Peyer's patch (tissue), 4 donors: ENCODE results near the gene RASSF3. TPM values are rescaled to one million over a fixed set of nuclear protein-coding genes. Genes with fewer than 3 reads are reported as not detected.

ENCODE experiments used
- DNase-seq, 3 donors: peaks; one replicate each; pipeline ENCODE4 v3.0.0-alpha.2; 2017 to 2019
- H3K27ac ChIP-seq, 4 donors: fragments of 200-600 bp; sonication (generic); one replicate each; pipeline ENCODE4 v1.5.1; 2016 to 2019
- H3K27me3 ChIP-seq, 2 donors: fragments of 200-600 bp; sonication (generic); one replicate each; pipeline ENCODE4 v1.5.1; 2019
- H3K36me3 ChIP-seq, 3 donors: fragments of 200-600 bp; sonication (generic); one replicate each; pipeline ENCODE4 v1.5.1; 2016 to 2019
- H3K4me1 ChIP-seq, 4 donors: fragments of 200-600 bp; sonication (generic); one replicate each; pipeline ENCODE4 v1.5.1; 2016 to 2019
- H3K4me3 ChIP-seq, 4 donors: fragments of 200-600 bp; sonication (generic); 1 replicate in 3 of 4; 2 replicates in 1 of 4; pipeline ENCODE4 v1.5.1; 2016 to 2019; ENCODE audit warnings: mild to moderate bottlenecking in 1 of 4
- H3K9me3 ChIP-seq, 4 donors: fragments of 200-600 bp; sonication (generic); one replicate each; pipeline ENCODE4 v1.5.1; 2016 to 2019; ENCODE audit warnings: mild to moderate bottlenecking in 1 of 4
- CTCF ChIP-seq, 6 experiments: fragments of 450-650 bp in 4 of 6; fragments of 200-600 bp in 2 of 6; sonication (generic) in 1 of 6; IDR thresholded peaks; one replicate each; pipeline ENCODE4 v1.5.1; 2017 to 2019; ENCODE audit warnings: antibody characterized with exemption in 6 of 6, mild to moderate bottlenecking in 3 of 6, moderate library complexity in 1 of 6
- POLR2A ChIP-seq, 2 donors: fragments of 450-650 bp; IDR thresholded peaks; one replicate each; pipeline ENCODE4 v1.5.1; 2017; ENCODE audit warnings: antibody characterized with exemption in 2 of 2, mild to moderate bottlenecking in 2 of 2, moderate library complexity in 2 of 2
- total RNA-seq, 4 donors: library from RNA; depleted of rRNA; stranded (reverse); fragments of >200 nt; gene quantifications; one replicate each; pipeline ENCODE4 v1.1.0, GENCODE V29; 2016

RASSF3 gene
- total RNA-seq, 4 donors from 2014 or later = 14.3 to 60.2 (median 27.2) TPM

GRCh38 chr12:64675795-64676194 is 65.5 kb downstream of the RASSF3 start:
- Histone ChIP-seq H3K4me1 (peaks cover 16 to 93% (median 30%) of the 10 kb centered on the region in 4 donors), H3K4me3 (no peak overlapping the region), H3K36me3 (no peaks in the 10 kb centered on the region), H3K27me3 (no peaks in the 10 kb centered on the region), H3K9me3 (no peaks in the 10 kb centered on the region), H3K27ac (peak overlapping the region in 3 of 4 donors; percentile 59 to 82 (median 69))
- DNase-seq = peak in 1 of 3 donors; percentile 71
- no peak for TF ChIP-seq CTCF (IDR thresholded peaks at IDR 0.05)
- TF ChIP-seq POLR2A (IDR thresholded peaks at IDR 0.05) = no peak

DNA sequence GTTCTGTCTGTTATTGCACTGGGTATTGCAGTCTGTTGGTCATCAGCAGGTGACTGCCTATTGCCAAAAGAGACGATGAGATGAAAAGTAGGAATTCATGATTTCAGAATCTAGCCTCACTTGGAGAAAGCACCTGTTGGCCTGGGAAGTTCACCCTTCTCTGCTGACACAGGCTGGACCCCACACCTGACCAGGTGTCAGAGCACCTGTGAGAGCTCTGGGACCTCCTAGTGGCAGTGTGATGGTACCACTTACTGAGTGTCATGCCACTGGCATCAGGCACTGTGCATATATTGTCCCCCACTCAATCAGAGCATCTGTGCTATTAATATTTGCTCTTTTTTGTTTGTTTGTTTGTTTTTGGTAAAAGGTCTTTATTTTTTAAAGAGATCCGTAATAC is 68.0 kb downstream of the RASSF3 start:
- Histone ChIP-seq H3K4me3 (no peak overlapping the region), H3K27me3 (no peaks in the 10 kb centered on the region), H3K36me3 (no peaks in the 10 kb centered on the region), H3K4me1 (peaks cover 13 to 91% (median 23%) of the 10 kb centered on the region in 4 donors), H3K27ac (peak overlapping the region in 3 of 4 donors; percentile 30 to 79 (median 46)), H3K9me3 (no peaks in the 10 kb centered on the region)
- DNase-seq = no peak
- peak in 3 of 6 experiments; percentile 27 to 36 (median 30) for TF ChIP-seq CTCF (IDR thresholded peaks at IDR 0.05)
- TF ChIP-seq POLR2A (IDR thresholded peaks at IDR 0.05) = no peak

DNA sequence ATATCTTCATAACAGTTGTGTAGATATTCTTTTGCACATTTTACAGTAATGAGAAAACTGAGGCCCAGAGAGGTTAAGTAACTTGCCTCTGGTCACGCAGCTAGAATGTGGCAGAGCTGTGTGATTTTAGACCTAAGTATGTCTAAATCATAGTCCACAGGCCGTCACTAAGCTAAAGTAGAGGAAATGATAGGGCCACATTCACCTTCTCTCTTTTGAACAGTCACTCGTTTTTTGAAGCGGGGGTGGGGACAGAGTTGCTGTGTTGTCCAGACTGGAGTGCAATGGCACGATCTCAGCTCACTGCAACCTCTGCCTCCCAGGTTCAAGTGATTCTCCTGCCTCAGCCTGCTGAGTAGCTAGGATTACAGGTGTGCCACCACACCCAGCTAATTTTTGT is 68.5 kb downstream of the RASSF3 start:
- TF ChIP-seq CTCF (IDR thresholded peaks at IDR 0.05) (no peak), POLR2A (IDR thresholded peaks at IDR 0.05) (no peak)
- Histone ChIP-seq H3K27me3 (no peaks in the 10 kb centered on the region), H3K4me1 (peaks cover 7 to 89% (median 20%) of the 10 kb centered on the region in 4 donors), H3K36me3 (no peaks in the 10 kb centered on the region), H3K4me3 (no peak overlapping the region), H3K9me3 (no peaks in the 10 kb centered on the region), H3K27ac (peak overlapping the region; percentile 63 to 82 (median 72))
- no peak for DNase-seq

DNA sequence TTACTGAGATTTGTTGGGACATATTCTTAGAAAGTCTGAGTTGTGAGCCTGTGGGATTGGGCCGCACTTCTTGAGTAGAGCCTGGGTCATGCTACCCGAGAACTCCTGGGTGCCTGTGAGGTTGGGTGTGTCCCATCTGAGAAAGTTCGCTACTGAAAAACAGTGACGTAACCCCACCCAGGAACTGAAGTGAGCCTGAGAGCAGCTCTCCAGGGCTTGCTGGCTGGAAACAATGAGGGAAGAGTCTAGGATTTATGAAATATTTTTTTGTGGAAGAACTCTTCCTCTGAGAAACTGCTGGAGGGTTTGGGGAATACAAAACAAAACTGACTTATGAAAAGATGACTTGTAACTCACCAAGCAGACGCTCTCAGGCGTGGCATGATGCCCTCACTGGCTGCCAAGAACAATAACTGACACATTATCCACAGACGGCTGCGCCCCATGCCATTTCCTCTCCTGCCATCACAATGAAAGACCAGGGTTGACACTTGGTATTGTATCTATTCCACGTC is 69.2 kb downstream of the RASSF3 start:
- TF ChIP-seq CTCF (IDR thresholded peaks at IDR 0.05) (no peak), POLR2A (IDR thresholded peaks at IDR 0.05) (no peak)
- Histone ChIP-seq H3K9me3 (no peaks in the 10 kb centered on the region), H3K4me3 (peak overlapping the region in 3 of 4 donors; percentile 9 to 21 (median 16)), H3K27me3 (no peaks in the 10 kb centered on the region), H3K27ac (peak overlapping the region; percentile 63 to 82 (median 72)), H3K36me3 (no peaks in the 10 kb centered on the region), H3K4me1 (peaks cover 7 to 82% (median 17%) of the 10 kb centered on the region in 4 donors)
- DNase-seq = peak; percentile 63 to 83 (median 67)

DNA sequence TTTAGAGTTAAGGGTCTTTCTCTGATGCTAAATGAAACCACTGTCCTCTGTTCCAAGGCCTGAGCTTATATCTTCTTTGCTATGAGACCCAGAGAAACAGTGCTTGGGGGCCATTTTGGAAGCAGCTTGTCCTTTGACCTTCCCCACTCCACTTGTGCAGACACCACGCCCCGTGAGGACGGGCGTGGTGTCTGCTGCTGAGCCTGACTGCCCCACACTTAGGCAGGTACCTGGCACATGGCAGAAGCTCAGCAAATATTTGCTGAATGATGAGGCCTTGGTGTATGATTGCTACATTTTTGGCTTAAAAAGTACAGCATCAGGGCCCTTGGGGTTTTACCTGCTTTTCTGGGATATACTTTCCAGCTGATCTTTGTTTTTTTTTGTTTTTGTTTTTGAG is 69.9 kb downstream of the RASSF3 start:
- Histone ChIP-seq H3K4me3 (peak overlapping the region in 2 of 4 donors; percentile 16 to 21), H3K4me1 (peaks cover 7 to 76% (median 14%) of the 10 kb centered on the region in 4 donors), H3K36me3 (peaks cover 0 to 2% (median 0%) of the 10 kb centered on the region in 3 donors), H3K27me3 (no peaks in the 10 kb centered on the region), H3K27ac (peak overlapping the region; percentile 63 to 82 (median 72)), H3K9me3 (no peaks in the 10 kb centered on the region)
- TF ChIP-seq CTCF (IDR thresholded peaks at IDR 0.05) (no peak), POLR2A (IDR thresholded peaks at IDR 0.05) (no peak)
- no peak for DNase-seq
